WTC11 (cell line): ENCODE results near the gene YPEL1. TPM values are rescaled to one million over a fixed set of nuclear protein-coding genes. Genes with fewer than 3 reads are reported as not detected.

Experiments used
- ATAC-seq: fragments of 200-7000 bp; cut with Tn5 transposase; 2 replicates; pipeline ENCODE4 v1.10.0; 2021; ENCODE audit warnings: mild to moderate bottlenecking, moderate library complexity
- CTCF ChIA-PET: fragments of 300-600 bp; sonication (Branson Sonifier 250); formaldehyde crosslinking; loops from one replicate; lab custom pipeline; 2021; ENCODE audit warnings: antibody characterized with exemption; lab: Charles Lee
- POLR2A ChIA-PET: fragments of 350-600 bp; sonication (Branson Sonifier 250); formaldehyde crosslinking; loops from one replicate; lab custom pipeline; 2021; ENCODE audit warnings: antibody characterized with exemption; lab: Charles Lee
- DNase-seq: peaks from one replicate; pipeline ENCODE4 v3.0.0; 2021; ENCODE audit warnings: low spot score
- H3K27ac Mint-ChIP-seq: 2 replicates; pipeline ENCODE4 v1.8.0; 2021; ENCODE audit warnings: mixed read lengths
- H3K27me3 Mint-ChIP-seq: 2 replicates; pipeline ENCODE4 v1.8.0; 2021; ENCODE audit warnings: low read depth, mild to moderate bottlenecking, moderate library complexity, mixed read lengths
- H3K36me3 Mint-ChIP-seq: 2 replicates; pipeline ENCODE4 v1.8.0; 2021; ENCODE audit warnings: mixed read lengths
- H3K4me1 Mint-ChIP-seq: 2 replicates; pipeline ENCODE4 v1.8.0; 2022; ENCODE audit warnings: mixed read lengths
- H3K4me3 Mint-ChIP-seq: 2 replicates; pipeline ENCODE4 v1.8.0; 2021; ENCODE audit warnings: mild to moderate bottlenecking, moderate library complexity, mixed read lengths
- H3K9me3 Mint-ChIP-seq: 2 replicates; pipeline ENCODE4 v1.8.0; 2021; ENCODE audit warnings: mixed read lengths
- AFF4 ChIP-seq: sonication (generic); formaldehyde crosslinking; IDR thresholded peaks from 2 replicates; pipeline ENCODE4 v1.8.1; 2023; ENCODE audit warnings: mild to moderate bottlenecking, missing genetic modification reagents, borderline replicate concordance
- ATF6 ChIP-seq: sonication (generic); formaldehyde crosslinking; IDR thresholded peaks from 2 replicates; pipeline ENCODE4 v1.8.1; 2023; ENCODE audit warnings: mild to moderate bottlenecking, missing genetic modification reagents
- E2F4 ChIP-seq: sonication (generic); formaldehyde crosslinking; IDR thresholded peaks from 2 replicates; pipeline ENCODE4 v1.8.1; 2022; ENCODE audit warnings: low read depth, mild to moderate bottlenecking, moderate library complexity, missing genetic modification reagents, borderline replicate concordance
- ERG ChIP-seq: fragments of 250-450 bp; sonication (Bioruptor Pico); IDR thresholded peaks from 2 replicates; pipeline ENCODE4 v1.8.0; 2021; ENCODE audit warnings: mild to moderate bottlenecking
- ESRRA ChIP-seq: sonication (generic); formaldehyde crosslinking; IDR thresholded peaks from 2 replicates; pipeline ENCODE4 v1.8.1; 2022; ENCODE audit warnings: mild to moderate bottlenecking, missing genetic modification reagents, borderline replicate concordance
- GTF2I ChIP-seq: fragments of 250-450 bp; sonication (Bioruptor Pico); conservative IDR thresholded peaks from 2 replicates; pipeline ENCODE4 v1.4.0; 2021; ENCODE audit warnings: mild to moderate bottlenecking
- NR3C1 ChIP-seq: sonication (generic); formaldehyde crosslinking; conservative IDR thresholded peaks from 2 replicates; pipeline ENCODE4 v1.8.1; 2023; ENCODE audit warnings: low read depth, mild to moderate bottlenecking, missing genetic modification reagents
- OVOL2 ChIP-seq: fragments of 250-450 bp; sonication (Bioruptor Pico); IDR thresholded peaks from 2 replicates; pipeline ENCODE4 v1.9.0; 2021; ENCODE audit warnings: mild to moderate bottlenecking, borderline replicate concordance
- STAT6 ChIP-seq: sonication (generic); formaldehyde crosslinking; conservative IDR thresholded peaks from 2 replicates; pipeline ENCODE4 v1.8.1; 2023; ENCODE audit warnings: mild to moderate bottlenecking, low read depth, missing genetic modification reagents, moderate library complexity
- TP53 ChIP-seq: sonication (generic); formaldehyde crosslinking; IDR thresholded peaks from 2 replicates; pipeline ENCODE4 v1.8.1; 2023; ENCODE audit warnings: mild to moderate bottlenecking, missing genetic modification reagents
- ZBTB21 ChIP-seq: sonication (generic); formaldehyde crosslinking; IDR thresholded peaks from 2 replicates; pipeline ENCODE4 v1.8.1; 2023; ENCODE audit warnings: mild to moderate bottlenecking, missing genetic modification reagents, borderline replicate concordance
- ZNF232 ChIP-seq: sonication (generic); formaldehyde crosslinking; IDR thresholded peaks from 2 replicates; pipeline ENCODE4 v1.8.0; 2022; ENCODE audit warnings: mild to moderate bottlenecking, missing genetic modification reagents
- ZNF317 ChIP-seq: sonication (generic); formaldehyde crosslinking; IDR thresholded peaks from 2 replicates; pipeline ENCODE4 v1.8.1; 2023; ENCODE audit warnings: low read depth, mild to moderate bottlenecking, moderate library complexity, missing genetic modification reagents, borderline replicate concordance
- ZNF532 ChIP-seq: fragments of 250-450 bp; sonication (Bioruptor Pico); IDR thresholded peaks from 2 replicates; pipeline ENCODE4 v1.9.0; 2021; ENCODE audit warnings: mild to moderate bottlenecking, borderline replicate concordance
- total RNA-seq: library from RNA; stranded (reverse); gene quantifications from 3 replicates; pipeline ENCODE4 v1.2.3, GENCODE V29; 2021

The YPEL1 gene
- total RNA-seq, 1 experiment from 2014 or later = 7.7 TPM

- no peak for TF ChIP-seq E2F4
- TF ChIP-seq NR3C1 (CRISPR knock-in tag) = no peak
- no peak for TF ChIP-seq ZBTB21 (CRISPR knock-in tag)
- TF ChIP-seq ESRRA = no peak
- TF ChIP-seq AFF4 (CRISPR knock-in tag) = no peak
Measured at GRCh38 chr22:21690401-21690801, 45.2 kb downstream of the YPEL1 start (continued).

GRCh38 chr22:21688706-21689381 is 46.8 kb downstream of the YPEL1 start:
- POLR2A ChIA-PET = no interaction called here
- no peak for DNase-seq

More at GRCh38 chr22:21688706-21689381, 46.8 kb downstream of the YPEL1 start:
- no peak overlapping the region for H3K27ac Mint-ChIP-seq
- no peaks in the 10 kb centered on the region for H3K4me1 Mint-ChIP-seq
- H3K27me3 Mint-ChIP-seq = no peaks in the 10 kb centered on the region
- no peak for ATAC-seq
- no peak overlapping the region for H3K4me3 Mint-ChIP-seq
- TF ChIP-seq ATF6 (CRISPR knock-in tag) (no peak), STAT6 (no peak), ZNF232 (CRISPR knock-in tag) (no peak), ZNF532 (CRISPR knock-in tag) (no peak), ERG (CRISPR knock-in tag) (no peak), GTF2I (CRISPR knock-in tag) (no peak), ZNF317 (CRISPR knock-in tag) (no peak), OVOL2 (CRISPR knock-in tag) (no peak), TP53 (CRISPR knock-in tag) (no peak), NR3C1 (CRISPR knock-in tag) (no peak)
- CTCF ChIA-PET = interaction anchor here (0.6 kb wide), 1 partner anchor 24 kb away, joined by 3 read pairs; no protein-coding TSS in a partner anchor
- H3K36me3 Mint-ChIP-seq = peaks cover 18% of the 10 kb centered on the region; the same call in 1 of the 2 replicates
- no peaks in the 10 kb centered on the region for H3K9me3 Mint-ChIP-seq
